GM18873 (cell line): ENCODE data around the gene SLC27A3.
"Not testable (repeated sequence)": the region's sequence is repeated elsewhere in the genome, so short reads cannot be mapped to it uniquely, and the experiment has no call there.

Source experiments
- ATAC-seq: cut with Tn5 transposase; IDR thresholded peaks from one replicate; pipeline ENCODE4 v1.9.1; 2021; ENCODE audit warnings: mild to moderate bottlenecking, moderate library complexity, moderate number of reproducible peaks; ENCODE audit not compliant: unreplicated experiment, low FRiP score

Gene SLC27A3

GRCh38 chr1:153778824-153779519 is 3.8 kb downstream of the SLC27A3 start:
- no peak for ATAC-seq

- no peak for ATAC-seq
Observed at GRCh38 chr1:153779781-153780541, 4.8 kb downstream of the SLC27A3 start.

GRCh38 chr1:153780551-153780950 is 5.3 kb downstream of the SLC27A3 start:
- no peak for ATAC-seq

- not testable (repeated sequence) for ATAC-seq
Observed at GRCh38 chr1:153782648-153783047, 7.4 kb downstream of the SLC27A3 start.

- ATAC-seq: peak; percentile 66
Observed at GRCh38 chr1:153783233-153784190, 8.3 kb downstream of the SLC27A3 start.

GRCh38 chr1:153786038-153786790 is 11.0 kb downstream of the SLC27A3 start:
- ATAC-seq: no peak

- ATAC-seq: no peak
Observed at GRCh38 chr1:153789478-153790034, 14.3 kb downstream of the SLC27A3 start.

- ATAC-seq: no peak
Observed at GRCh38 chr1:153790313-153790965, 15.2 kb downstream of the SLC27A3 start.

GRCh38 chr1:153790966-153791647 is 15.9 kb downstream of the SLC27A3 start:
- peak; percentile 76 for ATAC-seq

- no peak for ATAC-seq
Observed at GRCh38 chr1:153791648-153792253, 16.5 kb downstream of the SLC27A3 start.

- ATAC-seq: no peak
Observed at GRCh38 chr1:153792631-153793041, 17.4 kb downstream of the SLC27A3 start.

- no peak for ATAC-seq
Observed at GRCh38 chr1:153793261-153793972, 18.2 kb downstream of the SLC27A3 start.

- ATAC-seq: no peak
Observed at GRCh38 chr1:153793973-153794615, 18.9 kb downstream of the SLC27A3 start.

- no peak for ATAC-seq
Observed at GRCh38 chr1:153794624-153795329, 19.6 kb downstream of the SLC27A3 start.

- no peak for ATAC-seq
Observed at GRCh38 chr1:153795330-153795837, 20.2 kb downstream of the SLC27A3 start.
